Astrocyte (in vitro differentiated cells and primary cell): ENCODE results near the gene GBX1.

ENCODE experiments used
- EZH2 ChIP-seq: IDR thresholded peaks from 2 replicates; pipeline ENCODE4 v1.6.1; 2012; ENCODE audit warnings: mild to moderate bottlenecking, low read length, inconsistent platforms; ENCODE audit not compliant: insufficient read depth
- TF ChIP-seq, protein P1 (sequence below): IDR thresholded peaks from 2 replicates; pipeline ENCODE4 v1.5.1; 2011; ENCODE audit warnings: low read depth, mild to moderate bottlenecking, inconsistent platforms, low read length, moderate library complexity; ENCODE audit not compliant: insufficient read depth

DNA sequence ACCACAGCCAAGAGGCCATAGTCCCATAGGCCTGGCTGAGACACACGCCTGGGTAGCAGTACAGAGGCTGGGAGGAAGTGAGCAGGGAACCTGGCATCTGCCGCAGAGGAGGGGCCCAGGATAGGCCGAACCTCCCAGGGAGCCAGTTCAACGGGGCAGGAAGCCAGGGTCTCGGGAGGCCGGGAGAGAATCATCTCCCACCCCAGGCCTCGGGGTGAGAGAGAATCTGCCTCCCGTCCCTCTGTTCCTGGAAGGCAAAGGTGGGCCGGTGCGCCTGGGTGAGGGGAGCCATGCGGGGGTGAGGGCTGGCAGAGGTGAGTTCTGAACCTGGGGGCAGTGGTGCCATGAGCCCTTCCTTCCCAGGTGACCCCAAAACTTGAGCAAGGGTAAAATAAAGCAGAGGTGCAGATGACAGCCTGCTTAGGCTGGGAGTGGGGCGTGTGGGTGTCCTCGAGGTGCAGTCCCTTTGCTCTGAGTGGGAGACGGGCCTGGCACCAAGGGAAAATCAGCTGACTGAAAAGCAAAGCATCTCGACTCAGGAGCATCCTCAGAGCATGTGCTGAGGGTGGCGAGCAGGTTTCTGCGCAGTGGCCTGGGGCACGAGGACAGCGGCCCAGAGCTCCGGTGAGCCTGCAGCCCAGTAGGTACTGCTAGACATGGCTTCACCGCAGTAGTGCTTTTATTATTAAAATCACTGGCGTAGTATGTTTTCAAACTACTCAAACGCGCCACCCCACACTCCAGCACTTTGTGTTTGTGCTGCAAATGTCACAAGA lies 65.7 kb downstream of the GBX1 start:
- TF ChIP-seq, protein P1, sequence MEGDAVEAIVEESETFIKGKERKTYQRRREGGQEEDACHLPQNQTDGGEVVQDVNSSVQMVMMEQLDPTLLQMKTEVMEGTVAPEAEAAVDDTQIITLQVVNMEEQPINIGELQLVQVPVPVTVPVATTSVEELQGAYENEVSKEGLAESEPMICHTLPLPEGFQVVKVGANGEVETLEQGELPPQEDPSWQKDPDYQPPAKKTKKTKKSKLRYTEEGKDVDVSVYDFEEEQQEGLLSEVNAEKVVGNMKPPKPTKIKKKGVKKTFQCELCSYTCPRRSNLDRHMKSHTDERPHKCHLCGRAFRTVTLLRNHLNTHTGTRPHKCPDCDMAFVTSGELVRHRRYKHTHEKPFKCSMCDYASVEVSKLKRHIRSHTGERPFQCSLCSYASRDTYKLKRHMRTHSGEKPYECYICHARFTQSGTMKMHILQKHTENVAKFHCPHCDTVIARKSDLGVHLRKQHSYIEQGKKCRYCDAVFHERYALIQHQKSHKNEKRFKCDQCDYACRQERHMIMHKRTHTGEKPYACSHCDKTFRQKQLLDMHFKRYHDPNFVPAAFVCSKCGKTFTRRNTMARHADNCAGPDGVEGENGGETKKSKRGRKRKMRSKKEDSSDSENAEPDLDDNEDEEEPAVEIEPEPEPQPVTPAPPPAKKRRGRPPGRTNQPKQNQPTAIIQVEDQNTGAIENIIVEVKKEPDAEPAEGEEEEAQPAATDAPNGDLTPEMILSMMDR = no peak
- TF ChIP-seq EZH2 = no peak
